Fibroblast of skin of scalp (primary cell): ENCODE data around the gene JAK2.
"Not testable (repeated sequence)": the region's sequence is repeated elsewhere in the genome, so short reads cannot be mapped to it uniquely, and the experiment has no call there.

ENCODE experiments used
- DNase-seq: peaks from one replicate; pipeline ENCODE4 v3.0.0-alpha.2; 2013

The JAK2 gene

GRCh38 chr9:5043381-5043780, 58.3 kb downstream of the JAK2 start:
- DNase-seq = peak; percentile 30

GRCh38 chr9:5044160-5044559, 59.1 kb downstream of the JAK2 start:
- no peak for DNase-seq

- peak; percentile 62 for DNase-seq
Measured at GRCh38 chr9:5052838-5053237, 67.8 kb downstream of the JAK2 start.

GRCh38 chr9:5062631-5063030, 77.6 kb downstream of the JAK2 start:
- DNase-seq = no peak

- no peak for DNase-seq
Measured at GRCh38 chr9:5072871-5073270, 87.8 kb downstream of the JAK2 start.

GRCh38 chr9:5073701-5074100, 88.6 kb downstream of the JAK2 start:
- DNase-seq = peak; percentile 2

- DNase-seq = no peak
Measured at GRCh38 chr9:5085993-5086392, 100.9 kb downstream of the JAK2 start.

GRCh38 chr9:5089737-5090136, 104.7 kb downstream of the JAK2 start:
- no peak for DNase-seq

- no peak for DNase-seq
Measured at GRCh38 chr9:5095795-5096194, 110.7 kb downstream of the JAK2 start.

- no peak for DNase-seq
Measured at GRCh38 chr9:5099466-5099865, 114.4 kb downstream of the JAK2 start.

- not testable (repeated sequence) for DNase-seq
Measured at GRCh38 chr9:5101127-5101526, 116.1 kb downstream of the JAK2 start.

- DNase-seq = not testable (repeated sequence)
Measured at GRCh38 chr9:5106517-5106916, 121.4 kb downstream of the JAK2 start.

- DNase-seq = no peak
Measured at GRCh38 chr9:5110867-5111681, 126.0 kb downstream of the JAK2 start.

GRCh38 chr9:5111696-5112095, 126.6 kb downstream of the JAK2 start:
- DNase-seq = no peak

GRCh38 chr9:5112109-5112592, 127.1 kb downstream of the JAK2 start:
- DNase-seq = no peak

GRCh38 chr9:5112646-5113045, 127.6 kb downstream of the JAK2 start:
- no peak for DNase-seq

- no peak for DNase-seq
Measured at GRCh38 chr9:5113523-5113922, 128.5 kb downstream of the JAK2 start.

GRCh38 chr9:5113994-5114748, 129.1 kb downstream of the JAK2 start:
- DNase-seq = no peak

GRCh38 chr9:5122116-5122515, 137.0 kb downstream of the JAK2 start:
- no peak for DNase-seq

GRCh38 chr9:5122516-5122915, 137.4 kb downstream of the JAK2 start:
- DNase-seq = no peak

GRCh38 chr9:5140151-5140550, 155.1 kb downstream of the JAK2 start:
- DNase-seq = peak; percentile 2

GRCh38 chr9:5144217-5144616, 159.1 kb downstream of the JAK2 start:
- no peak for DNase-seq

- no peak for DNase-seq
Measured at GRCh38 chr9:5146241-5146640, 161.2 kb downstream of the JAK2 start.
